ACC112 (cell line): ENCODE results near the gene SCGB1D1.
"Not testable (repeated sequence)": the region's sequence is repeated elsewhere in the genome, so short reads cannot be mapped to it uniquely, and the experiment has no call there.

Source experiments
- H2AFZ ChIP-seq: fragments of 200-600 bp; sonication (generic); one replicate; pipeline ENCODE4 v1.6.0; 2017; ENCODE audit warnings: antibody characterized with exemption, low read length; ENCODE audit not compliant: unreplicated experiment
- H3K27ac ChIP-seq: fragments of 200-600 bp; sonication (generic); 2 replicates; pipeline ENCODE4 v1.5.1; 2014; ENCODE audit warnings: low read depth, mild to moderate bottlenecking, antibody characterized with exemption, low read length, moderate library complexity
- H3K27me3 ChIP-seq: fragments of 200-600 bp; sonication (generic); 2 replicates; pipeline ENCODE4 v1.6.1; 2014; ENCODE audit warnings: mild to moderate bottlenecking, antibody characterized with exemption, low read length, moderate library complexity, mixed read lengths; ENCODE audit not compliant: insufficient read depth
- H3K36me3 ChIP-seq: fragments of 200-600 bp; sonication (generic); 2 replicates; pipeline ENCODE4 v1.6.1; 2016; ENCODE audit warnings: mild to moderate bottlenecking, antibody characterized with exemption, low read length, moderate library complexity, mixed read lengths; ENCODE audit not compliant: insufficient read depth
- H3K4me1 ChIP-seq: fragments of 200-600 bp; sonication (generic); one replicate; pipeline ENCODE4 v1.6.1; 2016; ENCODE audit warnings: low read length, mixed read lengths; ENCODE audit not compliant: insufficient read depth, unreplicated experiment, control insufficient read depth
- H3K4me3 ChIP-seq: fragments of 200-600 bp; sonication (generic); 2 replicates; pipeline ENCODE4 v1.5.1; 2014; ENCODE audit warnings: mild to moderate bottlenecking, low read depth, low read length
- H3K79me2 ChIP-seq: fragments of 200-600 bp; sonication (generic); one replicate; pipeline ENCODE4 v1.6.0; 2016; ENCODE audit warnings: low read length; ENCODE audit not compliant: control insufficient read depth, unreplicated experiment, insufficient read depth

The SCGB1D1 gene

DNA sequence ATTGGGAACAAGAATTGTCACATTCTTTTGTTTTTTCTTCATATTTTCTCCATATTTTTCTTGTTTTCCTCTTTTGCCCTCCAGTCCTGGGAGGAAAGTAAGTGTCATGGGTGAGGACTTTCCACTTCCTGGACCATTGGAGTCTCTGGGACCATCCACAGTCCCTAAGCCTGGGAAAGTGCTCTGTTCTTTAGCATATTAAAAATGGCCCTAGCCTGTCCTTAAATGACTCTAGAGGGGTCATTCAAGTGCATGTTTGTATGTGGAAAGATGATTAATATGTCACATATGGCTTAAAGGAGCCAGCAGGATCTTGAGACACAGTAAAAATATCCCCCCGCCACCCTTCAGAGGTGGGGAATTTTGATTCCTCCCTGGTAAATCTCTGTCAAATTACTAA, 20.1 kb upstream of the SCGB1D1 start:
- H3K36me3 ChIP-seq = no peaks in the 10 kb centered on the region
- H3K27me3 ChIP-seq = peaks cover 58% of the 10 kb centered on the region
- no peaks in the 10 kb centered on the region for H3K79me2 ChIP-seq
- H2AFZ ChIP-seq = peak overlapping the region; percentile 57
- H3K27ac ChIP-seq = no peak overlapping the region
- peaks cover 12% of the 10 kb centered on the region for H3K4me1 ChIP-seq
- H3K4me3 ChIP-seq = no peak overlapping the region; the same call in 1 of the 2 replicates

DNA sequence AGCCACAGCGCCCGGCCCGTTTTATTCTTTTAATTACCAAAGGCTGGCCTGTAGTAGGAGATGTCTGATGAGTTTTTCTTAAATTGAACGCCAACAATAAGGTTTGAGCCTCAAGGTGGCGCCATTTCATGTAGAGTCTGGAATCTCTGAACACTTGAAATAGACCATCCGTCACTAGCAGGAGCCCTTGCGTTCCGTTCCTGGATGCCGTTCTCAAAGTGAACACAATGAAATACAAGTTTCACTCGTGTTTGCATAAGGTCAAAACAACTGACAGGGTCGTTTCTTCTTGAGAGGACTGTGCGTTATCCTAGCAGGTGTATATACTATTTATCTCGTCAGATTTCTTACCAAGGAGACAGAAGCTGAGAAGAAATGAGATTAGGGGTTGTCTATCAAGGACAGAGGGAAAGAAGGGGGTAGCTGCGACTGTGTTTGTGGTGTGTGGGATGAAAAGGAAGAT, 18.7 kb upstream of the SCGB1D1 start:
- Histone ChIP-seq H3K27me3 (peaks cover 61% of the 10 kb centered on the region), H2AFZ (peak overlapping the region; percentile 92), H3K36me3 (no peaks in the 10 kb centered on the region), H3K4me3 (peak overlapping the region; percentile 61), H3K4me1 (peaks cover 12% of the 10 kb centered on the region), H3K27ac (no peak overlapping the region), H3K79me2 (no peaks in the 10 kb centered on the region)

DNA sequence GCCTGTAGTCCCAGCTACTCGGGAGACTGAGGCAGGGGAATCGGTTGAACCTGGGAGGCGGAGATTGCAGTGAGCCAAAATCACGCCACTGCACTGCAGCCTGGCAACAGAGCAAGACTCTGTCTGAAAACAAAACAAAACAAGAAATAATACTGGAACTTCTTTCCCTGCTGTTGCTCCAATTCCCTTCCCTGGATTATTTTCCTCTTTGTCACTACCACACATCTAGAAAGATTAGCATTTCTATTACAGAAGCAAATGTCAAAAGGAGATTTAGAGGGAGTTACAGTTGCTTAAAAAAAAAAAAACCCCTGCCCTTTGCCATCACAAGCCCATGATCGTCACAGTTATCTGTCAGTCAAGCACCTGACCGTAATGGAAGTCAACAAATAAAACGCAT, 17.7 kb upstream of the SCGB1D1 start:
- H3K4me3 ChIP-seq = no peak overlapping the region
- H3K27me3 ChIP-seq = peaks cover 57% of the 10 kb centered on the region
- no peak overlapping the region for H3K27ac ChIP-seq
- H3K4me1 ChIP-seq = peaks cover 12% of the 10 kb centered on the region
- H3K36me3 ChIP-seq = no peaks in the 10 kb centered on the region
- H2AFZ ChIP-seq = no peak overlapping the region
- H3K79me2 ChIP-seq = no peaks in the 10 kb centered on the region

DNA sequence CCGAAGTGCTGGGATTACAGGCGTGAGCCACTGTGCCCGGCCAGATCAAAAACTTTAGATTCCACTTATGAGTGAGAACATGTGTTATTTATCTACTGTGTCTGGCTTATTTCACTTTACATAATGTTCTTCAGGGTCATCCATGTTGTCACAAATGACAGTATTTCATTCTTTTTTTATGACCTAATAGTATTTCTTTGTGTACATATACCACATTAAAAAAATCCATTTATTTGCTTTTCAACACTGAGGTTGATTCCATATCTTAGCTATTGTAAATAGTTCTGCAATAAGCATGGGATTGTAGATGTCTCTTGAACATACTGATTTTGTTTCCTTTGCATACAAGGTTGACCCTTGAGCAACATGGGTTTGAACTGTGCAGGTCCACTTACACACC, 13.2 kb upstream of the SCGB1D1 start:
- Histone ChIP-seq H3K36me3 (no peaks in the 10 kb centered on the region), H3K27ac (no peak overlapping the region), H3K27me3 (peaks cover 93% of the 10 kb centered on the region)

DNA sequence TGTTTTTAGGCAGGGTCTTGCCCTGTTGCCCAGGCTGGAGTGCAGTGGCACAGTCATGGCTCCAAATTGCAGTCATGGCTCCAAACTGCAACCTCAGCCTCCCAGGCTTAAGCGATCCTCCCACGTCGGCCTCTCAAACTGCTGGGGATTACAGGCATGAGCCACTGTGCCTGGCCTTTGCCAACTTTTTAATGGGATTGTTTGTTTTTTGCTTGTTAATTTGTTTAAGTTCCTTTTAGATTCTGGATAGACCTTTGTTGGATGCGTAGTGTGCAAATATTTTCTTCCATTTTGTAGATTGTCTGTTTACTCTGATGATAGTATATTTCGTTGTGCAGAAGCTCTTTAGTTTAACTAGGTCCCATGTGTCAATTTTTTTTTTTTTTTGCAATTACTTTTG, 10.0 kb upstream of the SCGB1D1 start:
- Histone ChIP-seq H2AFZ (no peak overlapping the region), H3K27me3 (peaks cover 91% of the 10 kb centered on the region), H3K27ac (no peak overlapping the region), H3K79me2 (no peaks in the 10 kb centered on the region), H3K4me1 (no peaks in the 10 kb centered on the region), H3K36me3 (no peaks in the 10 kb centered on the region), H3K4me3 (no peak overlapping the region)

More for the DNA sequence above, 13.2 kb upstream of the SCGB1D1 start:
- H3K4me3 ChIP-seq = no peak overlapping the region
- H2AFZ ChIP-seq = no peak overlapping the region
- no peaks in the 10 kb centered on the region for H3K79me2 ChIP-seq
- H3K4me1 ChIP-seq = no peaks in the 10 kb centered on the region

DNA sequence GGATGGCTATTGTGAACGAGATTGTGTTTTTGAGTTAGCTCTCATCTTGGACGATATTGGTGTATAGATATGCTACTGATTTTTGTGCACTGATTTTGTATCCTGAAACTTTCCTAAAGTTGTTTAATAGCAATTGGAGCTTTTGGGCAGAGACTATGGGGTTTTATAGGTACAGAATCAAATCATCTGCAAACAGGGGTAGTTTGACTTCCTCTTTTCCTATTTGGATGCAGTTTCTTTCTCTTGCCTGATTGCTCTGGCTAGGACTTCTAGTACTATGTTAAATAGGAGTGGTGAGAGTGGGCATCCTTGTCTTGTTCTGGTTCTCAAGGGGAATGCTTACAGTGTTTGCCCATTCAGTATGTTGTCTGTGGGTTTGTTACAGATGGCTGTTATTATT, 8.9 kb upstream of the SCGB1D1 start:
- Histone ChIP-seq H3K79me2 (no peaks in the 10 kb centered on the region), H3K27me3 (peaks cover 90% of the 10 kb centered on the region), H3K4me3 (no peak overlapping the region), H3K4me1 (no peaks in the 10 kb centered on the region), H3K36me3 (no peaks in the 10 kb centered on the region), H3K27ac (no peak overlapping the region), H2AFZ (no peak overlapping the region)

DNA sequence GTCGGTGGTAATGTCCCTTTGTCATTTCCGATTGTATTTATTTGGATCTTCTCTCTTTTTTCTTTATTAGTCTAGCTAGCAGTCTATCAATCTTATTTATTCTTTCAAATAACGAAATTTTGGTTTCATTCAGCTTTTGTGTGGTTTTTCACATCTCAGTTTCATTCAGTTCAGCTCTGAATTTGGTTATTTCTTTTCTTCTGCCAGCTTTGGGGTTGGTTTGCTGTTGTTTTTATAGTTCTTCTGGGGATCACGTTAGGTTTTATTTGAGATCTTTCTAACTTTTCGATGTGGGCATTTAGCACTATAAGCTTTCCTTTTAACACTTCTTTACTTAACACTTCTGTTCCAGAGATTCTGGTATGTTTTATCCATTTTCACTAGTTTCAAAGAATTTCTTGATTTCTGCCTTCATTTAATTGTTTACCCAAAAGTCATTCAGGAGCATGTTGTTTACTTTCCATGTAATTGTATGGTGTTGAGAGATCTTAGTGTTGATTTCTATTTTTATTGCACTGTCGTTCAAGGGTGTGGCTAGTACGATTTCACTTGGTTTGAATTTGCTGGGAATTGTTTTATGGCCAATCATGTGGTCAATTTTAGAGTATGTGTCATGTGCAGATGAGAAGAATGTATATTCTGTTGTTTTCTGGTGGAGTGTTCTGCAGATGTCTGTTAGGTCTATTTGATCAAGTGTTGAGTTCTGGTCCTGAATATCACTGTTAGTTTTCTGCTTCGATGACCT, 7.7 kb upstream of the SCGB1D1 start:
- Histone ChIP-seq H3K36me3 (no peaks in the 10 kb centered on the region), H2AFZ (no peak overlapping the region), H3K4me1 (no peaks in the 10 kb centered on the region), H3K27me3 (peaks cover 87% of the 10 kb centered on the region), H3K79me2 (no peaks in the 10 kb centered on the region), H3K27ac (no peak overlapping the region), H3K4me3 (no peak overlapping the region)

DNA sequence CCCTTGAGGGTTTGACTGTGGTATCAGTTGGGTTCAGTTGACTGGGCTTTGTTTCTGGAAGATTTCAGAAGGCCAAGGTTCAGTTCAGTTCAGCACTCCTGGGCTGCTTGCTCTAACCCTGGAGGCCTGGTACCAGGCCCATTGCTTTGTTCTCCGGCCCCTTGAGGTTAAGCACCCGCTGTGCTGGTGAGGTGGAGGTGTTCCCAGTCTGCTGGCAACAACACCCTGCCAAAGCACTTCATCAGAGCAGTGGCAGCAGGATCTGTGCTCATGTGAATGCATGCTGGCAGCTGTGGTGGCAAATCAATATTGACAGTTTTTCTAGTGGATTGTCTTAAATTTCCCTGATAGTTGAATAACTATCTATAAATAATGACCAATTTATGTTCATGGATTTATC, 3.8 kb upstream of the SCGB1D1 start:
- Histone ChIP-seq H3K27me3 (peaks cover 85% of the 10 kb centered on the region), H3K4me1 (no peaks in the 10 kb centered on the region), H3K27ac (no peak overlapping the region), H3K36me3 (no peaks in the 10 kb centered on the region), H3K4me3 (no peak overlapping the region), H2AFZ (no peak overlapping the region), H3K79me2 (no peaks in the 10 kb centered on the region)

DNA sequence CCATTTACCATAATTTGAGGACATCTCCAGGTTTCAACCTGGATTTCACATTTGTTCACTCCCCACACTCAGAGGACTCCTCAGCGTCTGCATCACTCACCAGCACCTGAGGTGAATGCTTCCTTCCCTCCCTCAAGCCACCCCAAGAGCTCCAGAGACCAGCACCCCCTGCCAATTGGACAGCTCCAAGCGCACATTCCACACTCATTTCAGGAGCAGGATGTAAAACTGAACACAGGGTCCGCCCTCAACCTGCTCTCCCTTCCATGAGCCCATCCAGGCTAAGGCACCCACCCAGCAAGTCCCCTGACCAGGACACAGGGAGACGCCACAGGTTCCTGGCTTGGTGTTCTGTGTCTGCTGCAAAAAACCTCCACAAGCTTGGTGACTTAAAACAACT, 3.9 kb downstream of the SCGB1D1 start:
- Histone ChIP-seq H3K4me1 (no peaks in the 10 kb centered on the region), H3K27me3 (peaks cover 79% of the 10 kb centered on the region), H2AFZ (no peak overlapping the region), H3K4me3 (no peak overlapping the region), H3K36me3 (no peaks in the 10 kb centered on the region), H3K79me2 (no peaks in the 10 kb centered on the region), H3K27ac (no peak overlapping the region)

DNA sequence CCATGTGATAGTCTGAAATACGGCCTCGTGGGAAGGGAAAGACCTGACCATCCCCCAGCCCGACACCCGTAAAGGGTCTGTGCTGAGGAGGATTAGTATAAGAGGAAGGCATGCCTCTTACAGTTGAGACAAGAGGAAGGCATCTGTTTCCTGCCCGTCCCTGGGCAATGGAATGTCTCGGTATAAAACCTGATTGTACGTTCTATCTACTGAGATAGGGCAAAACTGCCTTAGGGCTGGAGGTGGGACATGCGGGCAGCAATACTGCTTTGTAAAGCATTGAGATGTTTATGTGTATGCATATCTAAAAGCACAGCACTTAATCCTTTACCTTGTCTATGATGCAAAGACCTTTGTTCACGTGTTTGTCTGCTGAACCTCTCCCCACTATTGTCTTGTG, 5.0 kb downstream of the SCGB1D1 start:
- H3K4me3 ChIP-seq, H3K36me3 ChIP-seq, H3K79me2 ChIP-seq, H3K4me1 ChIP-seq, H3K27ac ChIP-seq, H2AFZ ChIP-seq: not testable (repeated sequence)
- peaks cover 79% of the 10 kb centered on the region for H3K27me3 ChIP-seq

DNA sequence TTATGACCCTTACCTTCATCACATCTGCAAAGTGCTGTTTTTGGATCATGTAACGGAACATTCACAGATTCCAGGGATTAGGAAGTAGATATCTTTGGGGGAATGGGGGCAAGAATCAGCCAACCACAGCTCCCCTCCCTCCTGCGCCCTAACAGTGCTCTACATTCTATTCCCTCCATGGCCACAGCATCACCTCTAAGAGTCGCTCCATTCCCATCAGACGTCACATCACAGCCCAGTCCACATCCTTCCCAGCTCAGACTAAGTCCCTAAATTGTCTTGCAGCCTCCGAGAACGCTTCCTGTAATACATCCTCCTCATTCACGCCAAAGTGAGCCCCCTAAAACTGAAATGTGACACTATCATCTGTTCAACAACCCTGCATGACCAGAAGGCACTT, 5.9 kb downstream of the SCGB1D1 start:
- Histone ChIP-seq H3K36me3 (no peaks in the 10 kb centered on the region), H3K4me1 (no peaks in the 10 kb centered on the region), H3K27ac (no peak overlapping the region), H2AFZ (no peak overlapping the region), H3K79me2 (no peaks in the 10 kb centered on the region), H3K27me3 (peaks cover 79% of the 10 kb centered on the region), H3K4me3 (no peak overlapping the region)
